AG09319 (cell line): Measurements from ENCODE around the gene ORAI2.

ENCODE experiments used
- DNase-seq: peaks from one replicate; pipeline ENCODE4 v3.0.0-alpha.2; 2010; ENCODE audit warnings: low read depth; ENCODE audit errors: extremely low read depth
- CTCF ChIP-seq: IDR thresholded peaks from 2 replicates; pipeline ENCODE4 v1.5.1; 2011; ENCODE audit warnings: low read depth, mild to moderate bottlenecking, inconsistent platforms, low read length, moderate library complexity

Gene ORAI2

GRCh38 chr7:102415685-102416225 is 17.6 kb upstream of the ORAI2 start:
- DNase-seq: no peak

GRCh38 chr7:102416406-102416805 is 17.0 kb upstream of the ORAI2 start:
- no peak for TF ChIP-seq CTCF
- no peak for DNase-seq

More at GRCh38 chr7:102415685-102416225, 17.6 kb upstream of the ORAI2 start:
- no peak for TF ChIP-seq CTCF

GRCh38 chr7:102417105-102417504 is 16.3 kb upstream of the ORAI2 start:
- TF ChIP-seq CTCF: no peak
- DNase-seq: no peak

DNA sequence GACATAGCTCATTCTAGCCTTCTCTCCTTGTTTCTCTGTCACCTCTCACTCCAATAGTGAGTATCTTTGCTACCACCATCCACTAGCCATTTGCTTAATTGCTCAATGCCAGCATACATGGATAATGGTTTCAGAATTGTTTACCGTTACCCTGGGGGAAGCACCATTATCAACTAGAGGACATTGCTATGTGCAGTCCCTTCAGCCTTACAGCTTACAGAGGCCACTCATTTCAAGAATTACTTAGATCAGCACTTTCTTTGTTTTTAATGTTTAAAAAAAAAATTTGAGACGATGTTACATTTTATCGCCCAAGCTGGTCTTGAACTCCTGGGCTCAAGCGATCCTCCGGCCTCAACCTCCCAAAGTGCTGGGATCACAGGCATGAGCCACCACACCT is 14.8 kb upstream of the ORAI2 start:
- DNase-seq: no peak
- no peak for TF ChIP-seq CTCF

DNA sequence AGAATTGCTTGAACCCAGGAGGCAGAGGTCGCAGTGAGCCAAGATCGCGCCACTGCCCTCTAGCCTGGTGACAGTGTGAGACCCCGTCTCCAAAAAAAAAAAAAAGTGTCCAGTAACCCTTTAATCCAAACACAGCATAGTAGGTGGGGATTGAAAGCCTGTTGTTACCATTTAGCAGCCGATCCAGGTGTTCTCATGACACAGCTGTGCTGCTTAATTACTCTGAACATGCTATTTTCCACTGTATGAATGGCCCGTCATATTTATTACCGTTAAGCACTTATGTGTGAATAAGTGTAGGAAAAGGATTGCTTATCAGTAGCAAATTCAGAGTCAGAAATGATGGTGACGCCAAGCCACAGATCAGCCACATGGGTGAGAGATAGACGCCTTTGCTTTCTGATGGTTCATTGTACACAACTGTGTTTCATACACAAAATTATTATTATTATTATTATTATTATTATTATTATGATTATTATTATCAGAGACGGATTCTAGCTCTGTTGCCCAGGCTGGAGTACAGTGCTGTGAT is 11.6 kb upstream of the ORAI2 start:
- no peak for DNase-seq

DNA sequence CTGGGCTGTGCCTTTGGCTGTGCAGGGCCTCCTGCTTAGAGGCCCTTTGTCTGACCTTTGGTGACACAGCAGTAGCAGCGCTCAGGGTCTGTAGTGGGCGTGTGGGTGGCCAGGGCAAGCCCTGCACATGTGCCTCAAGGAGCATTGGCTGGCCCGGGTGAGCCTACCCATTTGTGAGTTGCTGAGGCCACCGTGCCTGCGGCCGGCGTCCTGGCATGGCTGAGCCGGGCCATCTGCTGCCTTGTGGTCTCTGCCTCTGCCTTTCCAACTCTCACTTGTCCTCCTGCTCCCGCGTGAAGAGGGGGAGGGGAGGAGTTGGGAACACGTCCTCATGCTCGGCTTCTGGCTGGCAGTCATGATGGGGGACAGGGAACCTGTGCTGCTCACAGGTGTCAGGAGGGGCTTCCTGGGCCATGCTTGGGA is 9.2 kb upstream of the ORAI2 start:
- no peak for DNase-seq
- TF ChIP-seq CTCF: no peak

More for the DNA sequence above, 11.6 kb upstream of the ORAI2 start:
- TF ChIP-seq CTCF: no peak

GRCh38 chr7:102424787-102425218 is 8.6 kb upstream of the ORAI2 start:
- no peak for DNase-seq
- no peak for TF ChIP-seq CTCF
